Measurements from ENCODE around the gene GANAB. TPM values are rescaled to one million over a fixed set of nuclear protein-coding genes. Genes with fewer than 3 reads are reported as not detected.

The GANAB gene
- total RNA-seq, 1 donor from 2014 or later: 323 TPM

GRCh38 chr11:62666259-62666926 is 20.0 kb upstream of the GANAB start:
- Histone ChIP-seq H3K4me1 (ENCODE audit: insufficient read depth, low read length) (peaks cover 23% of the 10 kb centered on the region), H3K27ac (ENCODE audit: low read depth, low read length) (peak overlapping the region; percentile 54), H3K79me2 (ENCODE audit: insufficient read depth, low read length) (peaks cover 61% of the 10 kb centered on the region), H3K4me3 (ENCODE audit: insufficient read depth, low read depth, low read length) (peak overlapping the region; percentile 97), H3K27me3 (ENCODE audit: insufficient read depth, low read length) (no peaks in the 10 kb centered on the region), H3K4me2 (ENCODE audit: low read length) (peak overlapping the region; percentile 97), H3K9me3 (ENCODE audit: insufficient read depth, low read depth, low read length) (no peaks in the 10 kb centered on the region), H3K9ac (ENCODE audit: low read length) (peak overlapping the region; percentile 87), H4K20me1 (ENCODE audit: insufficient read depth, low read length) (peaks cover 30% of the 10 kb centered on the region), H3K36me3 (ENCODE audit: insufficient read depth, low read length) (peaks cover 11% of the 10 kb centered on the region), H2AFZ (ENCODE audit: low read depth, low read length) (no peak overlapping the region)
- no peaks in the 10 kb centered on the region for H3K9me3 Mint-ChIP-seq (ENCODE audit: unreplicated experiment)
- no peak for TF ChIP-seq CTCF (IDR thresholded peaks at IDR 0.05; ENCODE audit: insufficient read depth, low read depth, low read length)
- TF ChIP-seq EZH2 (IDR thresholded peaks at IDR 0.05; ENCODE audit: insufficient read depth, low read length): no peak
- no peak for DNase-seq (ENCODE audit: low read depth)
- H3K4me3 Mint-ChIP-seq (ENCODE audit: unreplicated experiment): peak overlapping the region; percentile 96
- peak overlapping the region; percentile 80 for H3K27ac Mint-ChIP-seq (ENCODE audit: unreplicated experiment)
- H3K4me1 Mint-ChIP-seq (ENCODE audit: low read depth, unreplicated experiment): peaks cover 15% of the 10 kb centered on the region
- FAIRE-seq: no peak
- peaks cover 12% of the 10 kb centered on the region for H3K36me3 Mint-ChIP-seq (ENCODE audit: low read depth, unreplicated experiment)
- no peaks in the 10 kb centered on the region for H3K27me3 Mint-ChIP-seq (ENCODE audit: low read depth, unreplicated experiment)

- peak overlapping the region; percentile 97 for H3K4me2 ChIP-seq (ENCODE audit: low read length)
- Mint-ChIP-seq H3K36me3 (ENCODE audit: low read depth, unreplicated experiment) (peaks cover 12% of the 10 kb centered on the region), H3K4me1 (ENCODE audit: low read depth, unreplicated experiment) (peaks cover 12% of the 10 kb centered on the region), H3K27me3 (ENCODE audit: low read depth, unreplicated experiment) (no peaks in the 10 kb centered on the region), H3K4me3 (ENCODE audit: unreplicated experiment) (peak overlapping the region; percentile 96), H3K27ac (ENCODE audit: unreplicated experiment) (peak overlapping the region; percentile 92), H3K9me3 (ENCODE audit: unreplicated experiment) (no peaks in the 10 kb centered on the region)
- H3K27ac ChIP-seq (ENCODE audit: low read depth, low read length): peak overlapping the region; percentile 54
- H2AFZ ChIP-seq (ENCODE audit: low read depth, low read length): no peak overlapping the region
- H3K9me3 ChIP-seq (ENCODE audit: insufficient read depth, low read depth, low read length): no peaks in the 10 kb centered on the region
- H3K4me3 ChIP-seq (ENCODE audit: insufficient read depth, low read depth, low read length): peak overlapping the region; percentile 97
- peak overlapping the region; percentile 87 for H3K9ac ChIP-seq (ENCODE audit: low read length)
- H3K36me3 ChIP-seq (ENCODE audit: insufficient read depth, low read length): peaks cover 12% of the 10 kb centered on the region
- peak; percentile 58 for DNase-seq (ENCODE audit: low read depth)
- TF ChIP-seq CTCF (IDR thresholded peaks at IDR 0.05; ENCODE audit: insufficient read depth, low read depth, low read length): no peak
- TF ChIP-seq EZH2 (IDR thresholded peaks at IDR 0.05; ENCODE audit: insufficient read depth, low read length): no peak
- H4K20me1 ChIP-seq (ENCODE audit: insufficient read depth, low read length): peaks cover 30% of the 10 kb centered on the region
- H3K4me1 ChIP-seq (ENCODE audit: insufficient read depth, low read length): peaks cover 19% of the 10 kb centered on the region
- H3K79me2 ChIP-seq (ENCODE audit: insufficient read depth, low read length): peaks cover 55% of the 10 kb centered on the region
- no peaks in the 10 kb centered on the region for H3K27me3 ChIP-seq (ENCODE audit: insufficient read depth, low read length)
- FAIRE-seq: no peak
These were observed 19.3 kb upstream of the GANAB start for GRCh38 chr11:62665599-62666258.
